ENCODE measurements around the gene TNKS2.

The TNKS2 gene

GRCh38 chr10:91896212-91896756 lies 98.1 kb downstream of the TNKS2 start:
- no peak for TF ChIP-seq CTCF (IDR thresholded peaks at IDR 0.05; ENCODE audit: insufficient read depth, low read length, poor library complexity, severe bottlenecking)
- DNase-seq (ENCODE audit: extremely low read depth, insufficient read length) = no peak
- Histone ChIP-seq H3K36me3 (ENCODE audit: control insufficient read depth, insufficient read depth, low read length) (no peaks in the 10 kb centered on the region), H3K4me3 (replicated peaks; ENCODE audit: low read depth, low read length) (no peak overlapping the region), H3K27me3 (replicated peaks; ENCODE audit: control insufficient read depth, insufficient read depth, low read length) (no peaks in the 10 kb centered on the region)

GRCh38 chr10:91897421-91897820 lies 99.2 kb downstream of the TNKS2 start:
- no peaks in the 10 kb centered on the region for H3K36me3 ChIP-seq (ENCODE audit: control insufficient read depth, insufficient read depth, low read length)
- no peak for DNase-seq (ENCODE audit: extremely low read depth, insufficient read length)
- TF ChIP-seq CTCF (IDR thresholded peaks at IDR 0.05; ENCODE audit: insufficient read depth, low read length, poor library complexity, severe bottlenecking) = no peak
- no peak overlapping the region for H3K4me3 ChIP-seq (replicated peaks; ENCODE audit: low read depth, low read length)
- H3K27me3 ChIP-seq (replicated peaks; ENCODE audit: control insufficient read depth, insufficient read depth, low read length) = no peaks in the 10 kb centered on the region

- DNase-seq (ENCODE audit: extremely low read depth, insufficient read length) = no peak
- Histone ChIP-seq H3K36me3 (ENCODE audit: control insufficient read depth, insufficient read depth, low read length) (no peaks in the 10 kb centered on the region), H3K27me3 (replicated peaks; ENCODE audit: control insufficient read depth, insufficient read depth, low read length) (no peaks in the 10 kb centered on the region), H3K4me3 (replicated peaks; ENCODE audit: low read depth, low read length) (no peak overlapping the region)
- no peak for TF ChIP-seq CTCF (IDR thresholded peaks at IDR 0.05; ENCODE audit: insufficient read depth, low read length, poor library complexity, severe bottlenecking)
Measured at GRCh38 chr10:91901784-91902677, 103.8 kb downstream of the TNKS2 start.

- no peak overlapping the region for H3K4me3 ChIP-seq (replicated peaks; ENCODE audit: low read depth, low read length)
- no peak for TF ChIP-seq CTCF (IDR thresholded peaks at IDR 0.05; ENCODE audit: insufficient read depth, low read length, poor library complexity, severe bottlenecking)
- H3K27me3 ChIP-seq (replicated peaks; ENCODE audit: control insufficient read depth, insufficient read depth, low read length) = no peaks in the 10 kb centered on the region
- no peaks in the 10 kb centered on the region for H3K36me3 ChIP-seq (ENCODE audit: control insufficient read depth, insufficient read depth, low read length)
- DNase-seq (ENCODE audit: extremely low read depth, insufficient read length) = no peak
Measured at GRCh38 chr10:91907033-91907594, 108.9 kb downstream of the TNKS2 start.

- H3K4me3 ChIP-seq (replicated peaks; ENCODE audit: low read depth, low read length) = peak overlapping the region; percentile 70
- H3K27me3 ChIP-seq (replicated peaks; ENCODE audit: control insufficient read depth, insufficient read depth, low read length) = no peaks in the 10 kb centered on the region
- H3K36me3 ChIP-seq (ENCODE audit: control insufficient read depth, insufficient read depth, low read length) = no peaks in the 10 kb centered on the region
- TF ChIP-seq CTCF (IDR thresholded peaks at IDR 0.05; ENCODE audit: insufficient read depth, low read length, poor library complexity, severe bottlenecking) = no peak
- DNase-seq (ENCODE audit: extremely low read depth, insufficient read length) = no peak
Measured at GRCh38 chr10:91907914-91908336, 109.7 kb downstream of the TNKS2 start.

Measured in GM06990 (cell line).